GM19397 (cell line): ENCODE measurements around the gene MRAS.
A peak's percentile ranks its signal among the peaks of the same experiment; 100 is the strongest.
"Not testable (repeated sequence)": the region's sequence is repeated elsewhere in the genome, so short reads cannot be mapped to it uniquely, and the experiment has no call there.

Source experiments
- ATAC-seq: cut with Tn5 transposase; IDR thresholded peaks from one replicate; pipeline ENCODE4 v1.9.1; 2021; ENCODE audit warnings: mild to moderate bottlenecking, moderate library complexity; ENCODE audit not compliant: unreplicated experiment

Gene MRAS

GRCh38 chr3:138412821-138413551 is 64.6 kb downstream of the MRAS start:
- no peak for ATAC-seq

DNA sequence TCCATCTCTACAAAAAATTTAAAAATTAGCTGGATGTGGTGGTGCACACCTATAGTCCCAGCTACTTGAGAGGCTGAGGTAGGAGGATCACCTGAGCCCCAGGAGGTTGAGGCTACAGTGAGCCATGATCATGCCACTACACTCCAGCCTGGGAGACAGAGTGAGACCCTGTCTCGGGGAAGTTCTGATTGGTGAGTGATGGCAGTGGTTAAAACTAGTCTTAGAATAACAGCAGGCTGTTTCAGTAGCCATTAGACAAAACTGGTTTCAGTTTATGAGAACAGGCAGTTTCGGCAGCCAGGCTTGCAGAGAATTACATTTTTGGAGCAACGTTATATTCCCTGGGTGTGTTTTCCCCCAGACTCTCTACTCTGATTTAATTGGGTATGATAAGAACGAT is 67.9 kb downstream of the MRAS start:
- ATAC-seq = not testable (repeated sequence)

GRCh38 chr3:138417559-138417982 is 69.2 kb downstream of the MRAS start:
- peak; percentile 74 for ATAC-seq

DNA sequence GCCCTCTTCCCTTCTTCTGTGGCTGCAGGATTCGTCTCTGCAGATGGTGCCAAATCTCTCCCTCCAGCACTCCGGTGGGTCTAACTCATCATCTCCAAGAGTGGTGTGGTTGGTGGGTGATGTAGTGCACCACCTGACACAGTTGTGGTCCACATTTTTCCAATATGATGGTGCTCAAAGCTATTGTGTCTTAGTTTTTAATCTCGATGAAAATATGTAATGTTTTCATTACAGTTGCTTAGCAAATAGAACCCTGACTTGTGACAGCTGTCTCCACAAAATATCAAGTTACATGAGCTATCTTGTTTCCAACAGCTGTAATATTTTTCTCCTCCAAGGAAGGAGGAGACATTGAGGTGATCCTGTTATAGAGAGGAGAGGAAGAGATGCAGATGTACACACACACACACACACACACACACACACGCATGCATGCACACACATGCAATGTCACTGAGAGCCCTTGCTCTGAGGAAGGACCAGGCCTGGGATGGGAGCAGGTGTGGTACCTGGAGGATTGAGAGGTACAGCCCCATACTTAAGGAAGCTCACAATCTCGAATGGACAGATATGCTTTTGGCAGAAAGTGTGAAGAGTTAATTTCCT is 70.3 kb downstream of the MRAS start:
- ATAC-seq = no peak

DNA sequence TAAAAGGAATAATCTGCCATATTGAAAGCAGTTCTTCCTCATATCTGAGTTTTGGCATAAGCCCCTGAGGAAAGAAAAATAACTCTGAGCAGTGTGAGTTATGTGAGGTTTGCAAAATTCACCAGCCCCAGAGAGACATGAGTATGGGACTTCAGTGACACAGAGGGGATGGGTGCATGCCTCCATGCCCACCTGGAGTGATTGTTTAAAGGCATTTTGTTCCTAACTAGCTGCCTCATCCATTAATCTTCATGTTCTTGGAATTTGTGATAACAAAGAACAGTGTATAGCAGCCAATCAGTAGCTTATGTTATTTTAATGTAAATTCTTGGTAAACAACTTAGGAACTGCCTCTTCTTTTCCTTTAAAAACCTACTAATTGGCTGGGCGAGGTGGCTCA is 74.9 kb downstream of the MRAS start:
- ATAC-seq = no peak

DNA sequence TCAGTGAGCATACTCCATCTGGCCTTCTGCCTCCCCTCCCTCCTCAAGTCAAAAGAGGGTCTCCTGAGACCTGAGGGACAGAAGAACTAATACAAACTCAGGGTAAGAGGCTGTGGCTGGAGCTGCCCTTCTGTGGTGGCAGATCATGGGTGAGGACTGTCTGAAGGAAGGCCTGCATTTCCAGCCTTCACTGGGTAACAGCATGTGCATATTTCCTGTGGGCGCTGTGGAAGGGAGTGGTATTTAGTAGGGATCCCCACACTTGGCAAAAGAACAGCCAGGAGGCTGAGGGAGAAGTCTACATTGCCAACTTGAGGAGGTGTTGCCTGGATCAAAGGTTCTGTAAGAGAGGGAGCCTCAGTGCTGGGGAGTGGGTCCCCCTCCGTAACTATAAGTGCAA is 75.9 kb downstream of the MRAS start:
- no peak for ATAC-seq

GRCh38 chr3:138426211-138426610 is 77.8 kb downstream of the MRAS start:
- ATAC-seq = no peak

DNA sequence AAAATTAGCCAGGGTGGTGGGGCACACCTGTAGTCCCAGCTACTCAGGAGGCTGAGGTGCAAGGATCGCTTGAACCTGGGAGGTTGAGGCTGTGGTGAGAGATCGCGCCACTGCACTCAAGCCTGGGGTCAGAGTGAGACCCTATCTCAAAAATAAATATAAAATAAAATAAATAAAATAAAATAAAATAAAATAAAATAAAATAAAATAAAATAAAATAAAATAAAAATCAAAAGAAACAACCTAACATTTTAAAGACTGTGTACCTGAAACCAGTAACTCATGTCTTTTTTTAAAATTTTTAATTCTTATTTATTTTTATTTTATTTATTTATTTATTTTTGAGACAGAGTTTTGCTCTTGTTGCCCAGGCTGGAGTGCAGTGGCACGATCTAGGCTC is 78.4 kb downstream of the MRAS start:
- ATAC-seq = not testable (repeated sequence)

GRCh38 chr3:138429665-138430064 is 81.3 kb downstream of the MRAS start:
- ATAC-seq = no peak

DNA sequence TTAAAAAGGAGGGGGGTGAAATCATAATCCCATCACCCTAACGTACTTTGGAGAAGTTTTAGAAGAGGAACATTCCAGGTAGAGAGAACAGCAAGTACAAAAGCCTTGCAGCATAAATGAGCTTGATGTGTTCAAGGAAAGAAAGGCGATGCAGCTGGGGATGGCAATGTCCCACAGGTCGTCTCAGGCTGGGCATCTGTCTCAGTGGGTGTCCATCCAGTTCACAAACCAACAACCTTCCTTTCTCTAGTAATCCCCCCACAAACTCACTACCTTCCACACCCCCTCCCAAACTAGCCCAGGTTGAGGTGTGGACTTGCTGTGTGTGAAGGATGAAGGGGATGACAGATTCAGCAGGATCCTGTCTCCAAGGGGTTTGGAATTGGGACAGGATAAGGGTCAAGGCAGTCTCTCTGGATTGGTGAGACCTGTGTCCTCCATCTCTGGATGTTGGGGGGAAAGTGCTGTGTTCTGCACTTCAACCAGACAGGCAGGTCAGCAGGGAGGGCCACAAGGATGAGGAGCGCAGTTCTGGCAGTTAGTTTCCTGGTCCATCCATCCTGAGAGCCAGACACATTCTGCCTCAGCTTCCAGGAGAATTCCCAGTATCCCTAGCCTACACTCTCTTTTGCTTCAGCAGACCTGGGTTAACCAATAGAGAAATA is 84.3 kb downstream of the MRAS start:
- no peak for ATAC-seq

GRCh38 chr3:138433892-138434275 is 85.5 kb downstream of the MRAS start:
- ATAC-seq = no peak

GRCh38 chr3:138434276-138434874 is 86.0 kb downstream of the MRAS start, which contains the start of gene ESYT3:
TSS of gene ESYT3 (plus strand) at chr3:138434616. CDS start at chr3:138434799, 183 bp downstream.
- no peak for ATAC-seq

DNA sequence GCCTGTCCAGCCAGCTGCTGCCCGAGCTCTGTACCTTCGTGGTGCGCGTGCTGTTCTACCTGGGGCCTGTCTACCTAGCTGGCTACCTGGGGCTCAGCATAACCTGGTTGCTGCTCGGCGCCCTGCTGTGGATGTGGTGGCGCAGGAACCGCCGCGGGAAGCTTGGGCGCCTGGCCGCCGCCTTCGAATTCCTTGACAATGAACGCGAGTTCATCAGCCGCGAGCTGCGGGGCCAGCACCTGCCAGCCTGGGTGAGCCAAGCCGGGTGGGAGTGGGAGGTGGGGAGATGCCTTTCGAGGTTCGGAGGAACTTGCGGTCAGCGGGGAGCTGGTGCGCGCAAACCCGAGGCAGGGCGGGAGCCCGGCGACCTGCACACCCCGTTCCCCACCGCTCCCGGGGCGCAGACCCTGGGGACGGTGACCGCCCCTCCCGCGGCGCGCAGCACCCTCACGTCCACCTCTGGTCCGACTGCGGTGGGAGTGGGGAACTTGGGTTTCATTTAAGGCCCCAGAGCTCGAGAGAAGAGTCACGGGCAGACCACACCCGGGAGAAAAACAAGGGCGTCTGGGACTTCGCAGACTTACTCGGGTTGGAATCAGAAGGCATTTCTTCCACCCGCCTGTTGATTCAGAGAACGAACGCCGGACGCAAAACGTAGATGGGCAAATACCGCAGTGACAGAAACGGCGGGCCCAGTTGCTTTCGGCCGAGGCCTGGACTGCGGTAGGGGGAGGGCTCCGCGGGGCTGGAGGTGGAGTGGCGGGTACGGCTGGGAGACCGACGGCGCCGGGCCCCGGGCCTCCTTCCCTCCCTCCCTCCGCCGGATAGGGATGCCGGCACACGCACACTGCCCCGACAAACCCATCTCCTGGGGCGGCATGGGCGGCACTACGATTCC is 86.7 kb downstream of the MRAS start:
- ATAC-seq = no peak

DNA sequence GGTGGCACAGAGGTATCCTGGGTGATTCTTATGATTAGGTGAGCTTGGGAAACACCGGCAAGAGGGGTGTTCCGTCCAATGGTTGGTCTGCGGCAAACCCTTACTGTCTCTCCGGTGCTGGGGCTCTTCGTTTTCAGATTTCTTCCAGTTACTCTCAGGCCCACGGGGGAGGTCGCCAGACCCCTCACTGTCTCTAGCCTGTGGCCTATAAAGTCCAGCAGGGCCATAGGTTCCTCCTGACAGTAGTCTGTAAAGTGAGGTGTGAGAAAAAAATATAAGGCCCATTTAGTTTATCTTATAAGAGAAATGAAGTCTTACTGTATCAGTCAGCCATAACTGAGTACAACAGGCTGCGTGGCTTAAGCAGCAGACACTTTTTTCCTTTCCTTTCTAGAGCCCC is 87.5 kb downstream of the MRAS start:
- no peak for ATAC-seq

GRCh38 chr3:138437281-138437680 is 88.9 kb downstream of the MRAS start:
- ATAC-seq = no peak

DNA sequence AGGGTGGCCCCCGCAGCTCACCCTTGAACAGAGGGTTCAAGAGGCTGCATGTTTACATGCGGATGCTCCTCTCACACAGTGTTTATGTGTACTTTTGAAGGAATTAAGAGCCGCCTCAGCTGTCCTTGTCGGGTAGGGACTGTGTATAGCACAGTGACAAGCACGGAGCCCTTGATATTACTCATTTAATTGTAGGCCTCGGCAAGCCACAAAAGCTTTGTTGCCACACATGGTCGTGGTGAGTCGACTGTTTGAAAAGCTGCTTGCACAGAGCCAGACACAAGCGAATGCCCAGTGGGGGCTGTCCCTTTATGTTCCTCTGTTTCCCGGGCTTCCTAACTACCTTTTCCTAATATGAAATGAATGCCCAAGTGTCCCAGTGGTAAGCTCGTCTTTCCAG is 90.5 kb downstream of the MRAS start:
- ATAC-seq = no peak

DNA sequence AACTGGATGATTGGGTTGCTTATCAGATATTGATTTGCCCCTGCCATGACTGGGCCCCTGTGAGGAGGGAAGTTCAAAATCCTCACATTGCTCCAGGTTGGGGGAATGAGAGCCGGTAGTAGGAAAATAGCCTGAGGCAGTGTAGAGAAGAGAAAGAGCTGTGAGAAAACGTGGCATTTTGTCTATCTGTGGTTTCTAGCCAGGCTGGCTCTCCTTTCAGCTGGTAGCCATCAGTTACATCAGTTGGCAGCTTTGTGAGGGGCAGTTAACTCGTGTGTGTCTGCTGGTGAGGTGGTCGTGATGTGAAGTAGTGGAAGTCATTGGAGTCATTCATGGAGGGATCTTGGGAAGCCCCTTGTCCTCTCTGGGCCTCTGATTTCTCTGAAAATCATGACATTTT is 91.3 kb downstream of the MRAS start:
- ATAC-seq = no peak

GRCh38 chr3:138440121-138440521 is 91.7 kb downstream of the MRAS start:
- ATAC-seq = no peak

GRCh38 chr3:138440596-138440995 is 92.2 kb downstream of the MRAS start:
- ATAC-seq = no peak

DNA sequence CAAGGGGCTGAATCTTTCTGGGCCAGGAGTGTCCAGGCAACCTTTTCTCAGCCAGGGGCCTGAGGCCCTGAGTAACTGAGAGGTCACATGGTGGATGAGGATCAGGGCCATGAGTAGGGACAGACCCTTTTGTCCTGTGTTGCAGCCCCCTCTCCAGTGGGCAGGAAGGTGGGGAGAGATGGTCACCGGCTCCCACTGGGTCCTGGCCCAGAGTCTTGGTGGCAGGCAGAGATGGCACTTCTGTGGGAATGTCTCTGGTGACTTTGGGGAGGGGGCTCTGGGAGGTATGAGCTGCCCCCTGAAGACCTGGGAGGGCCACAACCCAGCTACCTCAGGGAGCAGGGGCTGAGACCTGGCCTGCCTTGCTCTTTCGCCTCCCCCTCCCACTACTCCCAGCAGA is 92.9 kb downstream of the MRAS start:
- no peak for ATAC-seq

GRCh38 chr3:138441742-138442141 is 93.4 kb downstream of the MRAS start:
- no peak for ATAC-seq
